Sigmoid colon (tissue), 7 donors: Measurements from ENCODE around the gene MRPS35. TPM values are rescaled to one million over a fixed set of nuclear protein-coding genes. Genes with fewer than 3 reads are reported as not detected.

Experiments used
- DNase-seq: peaks from one replicate; pipeline ENCODE4 v3.0.0-alpha.2; 2019
- H3K27ac ChIP-seq, 4 donors: fragments of 200-600 bp; sonication (generic); one replicate each; pipeline ENCODE4 v1.5.1; 2016 to 2019; ENCODE audit warnings: mild to moderate bottlenecking in 1 of 4
- H3K27me3 ChIP-seq, 3 donors: fragments of 200-600 bp; sonication (generic); one replicate each; pipeline ENCODE4 v1.5.1; 2019; ENCODE audit warnings: mild to moderate bottlenecking in 1 of 3
- H3K36me3 ChIP-seq, 4 donors: fragments of 200-600 bp; sonication (generic); one replicate each; pipeline ENCODE4 v1.5.1; 2016 to 2019
- H3K4me1 ChIP-seq, 4 donors: fragments of 200-600 bp; sonication (generic); one replicate each; pipeline ENCODE4 v1.5.1; 2017 to 2019
- H3K4me3 ChIP-seq, 4 donors: fragments of 200-600 bp; sonication (generic); one replicate each; pipeline ENCODE4 v1.5.1; 2017 to 2019; ENCODE audit warnings: mild to moderate bottlenecking in 2 of 4, moderate library complexity in 1 of 4
- H3K9me3 ChIP-seq, 4 donors: fragments of 200-600 bp in 3 of 4; sonication (generic) in 3 of 4; one replicate each; pipeline versions ENCODE4 v1.5.1 to v1.6.1; 2013 to 2019
- EP300 ChIP-seq, 4 donors: sonication (generic); formaldehyde crosslinking; IDR thresholded peaks; one replicate each; pipeline ENCODE4 v1.6.1; 2017; ENCODE audit warnings: antibody characterized with exemption in 4 of 4
- POLR2A ChIP-seq, 2 donors: fragments of 450-650 bp; IDR thresholded peaks; one replicate each; pipeline ENCODE4 v1.6.1; 2016; ENCODE audit warnings: antibody characterized with exemption in 2 of 2, mild to moderate bottlenecking in 2 of 2, moderate library complexity in 2 of 2
- POLR2AphosphoS5 ChIP-seq, 4 donors: sonication (generic); formaldehyde crosslinking; IDR thresholded peaks; one replicate each; pipeline ENCODE4 v1.6.1; 2017; ENCODE audit warnings: antibody characterized with exemption in 4 of 4
- WGBS, 2 donors: extraction: QIAGEN DNeasy Blood & Tissue Kit; methylation state at CpG; one replicate each; pipeline ENCODE4 v1.1.7; 2013; 5-methylcytosine and 5-hydroxymethylcytosine counted together
- intact Hi-C: fragments of 100-400 bp; cut with DNase I; formaldehyde crosslinking; loops from one replicate; pipeline ENCODE4 v1.15.1; 2023
- polyA plus RNA-seq, 3 donors: library from polyadenylated mRNA; stranded (reverse); fragments of 200-250 nt; gene quantifications; one replicate each; pipeline ENCODE4 v1.2.3, GENCODE V29; 2013
- small RNA-seq, 3 donors: library from RNA; depleted of rRNA; stranded (forward); fragments of <200 nt; gene quantifications; one replicate each; pipeline ENCODE3, GENCODE V24; 2016
- total RNA-seq, 4 donors: library from RNA; depleted of rRNA; stranded (reverse); fragments of >200 nt; gene quantifications; one replicate each; pipeline ENCODE4 v1.1.0, GENCODE V29; 2016
- TF ChIP-seq, protein P1 (sequence below), 4 experiments: fragments of 450-650 bp in 3 of 4; fragments of 200-600 bp in 1 of 4; IDR thresholded peaks; one replicate each; pipeline ENCODE4 v1.5.1; 2016 to 2019; ENCODE audit warnings: antibody characterized with exemption in 4 of 4, mild to moderate bottlenecking in 3 of 4, moderate library complexity in 2 of 4
- donor health status: healthy with polysubstance abuse.
- donor health status: Bipolar disorder and iron deficiency.
- donor health status: healthy.

MRPS35 gene
- total and polyA plus RNA-seq, 7 donors: 34.3 to 98.3 (median 53.5) TPM

DNA sequence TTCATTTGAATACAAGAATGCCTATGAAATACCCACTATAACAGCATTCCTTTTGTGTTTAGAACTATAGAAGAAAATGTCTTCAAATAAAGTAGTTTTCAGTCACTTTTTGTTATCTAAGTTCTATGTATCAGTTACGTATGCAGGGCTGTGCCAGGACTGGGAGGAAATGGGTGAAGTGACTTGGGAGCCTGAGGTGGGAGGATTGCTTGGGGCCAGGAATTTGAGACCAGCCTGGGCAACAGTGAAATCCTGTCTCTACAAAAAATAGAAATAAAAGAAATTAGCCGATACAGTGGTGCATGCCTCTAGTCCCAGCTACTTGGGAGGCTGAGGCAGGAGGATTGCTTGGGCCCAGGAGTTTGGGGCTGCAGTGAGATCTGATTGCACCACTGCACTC lies 92.3 kb downstream of the MRPS35 start:
- peaks cover 0 to 8% (median 0%) of the 10 kb centered on the region in 4 donors for H3K4me1 ChIP-seq
- no peaks in the 10 kb centered on the region for H3K9me3 ChIP-seq
- H3K27me3 ChIP-seq: no peaks in the 10 kb centered on the region
- TF ChIP-seq POLR2AphosphoS5 (IDR thresholded peaks at IDR 0.05) (no peak), POLR2A (IDR thresholded peaks at IDR 0.05) (no peak), EP300 (IDR thresholded peaks at IDR 0.05) (no peak)
- TF ChIP-seq, protein P1, sequence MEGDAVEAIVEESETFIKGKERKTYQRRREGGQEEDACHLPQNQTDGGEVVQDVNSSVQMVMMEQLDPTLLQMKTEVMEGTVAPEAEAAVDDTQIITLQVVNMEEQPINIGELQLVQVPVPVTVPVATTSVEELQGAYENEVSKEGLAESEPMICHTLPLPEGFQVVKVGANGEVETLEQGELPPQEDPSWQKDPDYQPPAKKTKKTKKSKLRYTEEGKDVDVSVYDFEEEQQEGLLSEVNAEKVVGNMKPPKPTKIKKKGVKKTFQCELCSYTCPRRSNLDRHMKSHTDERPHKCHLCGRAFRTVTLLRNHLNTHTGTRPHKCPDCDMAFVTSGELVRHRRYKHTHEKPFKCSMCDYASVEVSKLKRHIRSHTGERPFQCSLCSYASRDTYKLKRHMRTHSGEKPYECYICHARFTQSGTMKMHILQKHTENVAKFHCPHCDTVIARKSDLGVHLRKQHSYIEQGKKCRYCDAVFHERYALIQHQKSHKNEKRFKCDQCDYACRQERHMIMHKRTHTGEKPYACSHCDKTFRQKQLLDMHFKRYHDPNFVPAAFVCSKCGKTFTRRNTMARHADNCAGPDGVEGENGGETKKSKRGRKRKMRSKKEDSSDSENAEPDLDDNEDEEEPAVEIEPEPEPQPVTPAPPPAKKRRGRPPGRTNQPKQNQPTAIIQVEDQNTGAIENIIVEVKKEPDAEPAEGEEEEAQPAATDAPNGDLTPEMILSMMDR (IDR thresholded peaks at IDR 0.05): no peak
- H3K4me3 ChIP-seq: no peak overlapping the region
- H3K36me3 ChIP-seq: peaks cover 7 to 38% (median 13%) of the 10 kb centered on the region in 4 donors
- WGBS, 2 donors: 96 to 97% methylated on average over 2 of the region's 2 CpGs
- intact Hi-C loops: no loop called here
- DNase-seq: no peak
- H3K27ac ChIP-seq: no peak overlapping the region

DNA sequence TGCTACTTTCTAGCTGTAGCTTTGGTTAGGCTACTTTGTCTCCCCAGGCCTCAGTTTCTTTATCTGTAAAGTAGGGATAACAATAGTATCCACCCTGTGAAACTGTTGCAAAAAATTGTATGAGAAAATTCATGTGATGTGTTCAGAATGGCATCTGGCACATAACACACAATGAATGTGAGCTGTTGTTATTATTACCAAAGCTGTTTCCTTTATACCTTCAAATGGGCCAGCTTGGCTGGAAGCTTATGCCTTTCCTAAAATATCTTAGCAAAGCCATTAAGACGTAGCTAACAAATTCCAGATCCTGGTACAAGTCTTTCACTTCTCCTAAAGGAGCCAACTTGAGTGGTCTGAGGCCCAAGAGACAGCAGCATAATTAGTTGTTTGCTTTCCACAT lies 94.6 kb downstream of the MRPS35 start:
- no peak for DNase-seq
- no peaks in the 10 kb centered on the region for H3K9me3 ChIP-seq
- peaks cover 0 to 15% (median 0%) of the 10 kb centered on the region in 4 donors for H3K36me3 ChIP-seq
- TF ChIP-seq EP300 (IDR thresholded peaks at IDR 0.05) (no peak), POLR2A (IDR thresholded peaks at IDR 0.05) (no peak), POLR2AphosphoS5 (IDR thresholded peaks at IDR 0.05) (no peak)
- TF ChIP-seq, protein P1 (IDR thresholded peaks at IDR 0.05): no peak
- intact Hi-C loops: no loop called here
- peaks cover 0 to 8% (median 0%) of the 10 kb centered on the region in 4 donors for H3K4me1 ChIP-seq
- no peak overlapping the region for H3K4me3 ChIP-seq
- H3K27ac ChIP-seq: no peak overlapping the region
- WGBS, 2 donors: 0% methylated on average over 1 of the region's 1 CpG
- no peaks in the 10 kb centered on the region for H3K27me3 ChIP-seq

Small RNA genes lying within 50 kb of the gene (small RNA-seq; reads per million reads assigned to genes)
- 0 reads per million in 3 donors for gene RF00019

Other genes with a start within 250 kb of the MRPS35 start
- 100 to 1,000 TPM in 1 of 4 donors, 10 to 100 TPM in 3; 65.3 to 101 (median 75.9) TPM for gene PPFIBP1, start 186.6 kb upstream of the MRPS35 start, total RNA-seq
- 10 to 100 TPM in 2 of 3 donors, 1 to 10 TPM in 1; 5.5 to 18.6 (median 14.0) TPM for gene PPFIBP1, start 186.6 kb upstream of the MRPS35 start, polyA plus RNA-seq
- 1 to 10 TPM in 2 of 4 donors, under 1 TPM in 2; 0.54 to 1.7 (median 0.95) TPM for gene REP15, start 14.4 kb upstream of the MRPS35 start, total RNA-seq
- gene REP15, start 14.4 kb upstream of the MRPS35 start, polyA plus RNA-seq: 100 to 1,000 TPM in 2 of 3 donors, 10 to 100 TPM in 1; 33.4 to 251 (median 187) TPM
- gene KLHL42, start 69.4 kb downstream of the MRPS35 start, total RNA-seq: 10 to 100 TPM; 60.7 to 78.1 (median 65.6) TPM
- gene KLHL42, start 69.4 kb downstream of the MRPS35 start, polyA plus RNA-seq: 10 to 100 TPM in 1 of 3 donors, 1 to 10 TPM in 2; 3.6 to 11.1 (median 7.2) TPM
- not detected for gene MANSC4, start 69.4 kb downstream of the MRPS35 start, total RNA-seq
- not detected for gene MANSC4, start 69.4 kb downstream of the MRPS35 start, polyA plus RNA-seq